ENCODE data around the gene CACFD1.

GRCh38 chr9:133439337-133439736 lies 20.4 kb upstream of the CACFD1 start:
- TF ChIP-seq CTCF (conservative IDR thresholded peaks at IDR 0.05; ENCODE audit: low read depth, low read length) (no peak), EZH2 (IDR thresholded peaks at IDR 0.05; ENCODE audit: borderline replicate concordance, low read depth, low read length, poor library complexity, severe bottlenecking) (no peak)
